B cell (primary cell): ENCODE measurements around the gene DDR2.

ENCODE experiments used
- CTCF ChIP-seq: fragments of 200-600 bp; IDR thresholded peaks from one replicate; pipeline ENCODE4 v1.8.0; 2022; ENCODE audit warnings: antibody characterized with exemption, mild to moderate bottlenecking
- EZH2 ChIP-seq: IDR thresholded peaks from 2 replicates; pipeline ENCODE4 v1.6.1; 2012; ENCODE audit warnings: borderline replicate concordance, low read depth, mild to moderate bottlenecking, moderate library complexity, low read length; ENCODE audit not compliant: insufficient read depth, poor library complexity, severe bottlenecking

DNA sequence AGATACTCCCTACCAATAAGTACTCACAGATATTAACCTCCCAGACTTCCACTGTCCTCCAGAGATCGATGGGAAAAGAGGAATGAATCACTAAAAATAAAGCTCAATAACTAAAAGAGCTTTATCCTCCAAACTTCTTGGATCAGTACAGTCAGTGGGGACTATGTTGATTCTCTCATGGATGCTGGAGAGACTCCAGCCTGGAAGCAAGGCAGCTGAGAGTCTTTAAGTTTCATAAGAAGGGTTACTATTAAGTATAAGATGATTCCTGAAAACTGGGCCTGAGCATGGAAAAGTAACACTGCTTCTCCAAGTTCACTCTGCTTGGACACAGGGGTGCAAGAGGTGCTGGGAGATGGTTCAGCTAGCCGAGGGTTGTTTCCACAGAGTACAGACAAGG lies 6.2 kb upstream of the DDR2 start:
- TF ChIP-seq CTCF (no peak), EZH2 (no peak)
